A673 (cell line): ENCODE results near the gene PRR15L. TPM values are rescaled to one million over a fixed set of nuclear protein-coding genes. Genes with fewer than 3 reads are reported as not detected.

Source experiments
- BruUV-seq: library from RNA; stranded (reverse); fragments of 400-500 nt; replicated peaks from 2 replicates; lab custom pipeline; 2021; lab: Mats Ljungman, UMichigan
- CTCF ChIA-PET: fragments of 300-600 bp; sonication (Branson Sonifier 250); formaldehyde crosslinking; loops from one replicate; lab custom pipeline; 2022; ENCODE audit warnings: antibody characterized with exemption; lab: Charles Lee
- POLR2A ChIA-PET: fragments of 300-600 bp; sonication (Branson Sonifier 250); formaldehyde crosslinking; loops from one replicate; lab custom pipeline; 2022; ENCODE audit warnings: antibody characterized with exemption; ENCODE audit not compliant: low non-redundant PET; lab: Charles Lee
- DNase-seq: peaks from one replicate; pipeline ENCODE4 v3.0.0-alpha.2; 2015; ENCODE audit warnings: low spot score
- H3K27ac ChIP-seq: fragments of 200-600 bp; sonication (generic); 2 replicates; pipeline ENCODE4 v1.5.1; 2016; ENCODE audit warnings: mixed run types, low read depth, mild to moderate bottlenecking, mixed read lengths, antibody characterized with exemption, low read length; ENCODE audit not compliant: poor library complexity, severe bottlenecking
- H3K27me3 ChIP-seq: fragments of 200-600 bp; sonication (generic); replicated peaks from 2 replicates; pipeline ENCODE4 v1.6.1; 2017; ENCODE audit warnings: mixed run types, low read depth, mild to moderate bottlenecking, mixed read lengths, antibody characterized with exemption, low read length; ENCODE audit not compliant: insufficient read depth, poor library complexity
- H3K36me3 ChIP-seq: fragments of 200-600 bp; sonication (generic); 2 replicates; pipeline ENCODE4 v1.6.1; 2016; ENCODE audit warnings: mixed run types, mild to moderate bottlenecking, mixed read lengths, antibody characterized with exemption, low read length; ENCODE audit not compliant: insufficient read depth, poor library complexity, severe bottlenecking
- H3K4me1 ChIP-seq: fragments of 200-600 bp; sonication (generic); 2 replicates; pipeline ENCODE4 v1.6.1; 2017; ENCODE audit warnings: mixed run types, mild to moderate bottlenecking, mixed read lengths, antibody characterized with exemption, low read length; ENCODE audit not compliant: insufficient read depth, poor library complexity, severe bottlenecking
- H3K4me3 ChIP-seq: fragments of 200-600 bp; sonication (generic); 2 replicates; pipeline ENCODE4 v1.5.1; 2016; ENCODE audit warnings: low read depth, mixed run types, mild to moderate bottlenecking, mixed read lengths, low read length; ENCODE audit not compliant: poor library complexity, severe bottlenecking
- H3K9me3 ChIP-seq: fragments of 200-600 bp; sonication (generic); 2 replicates; pipeline ENCODE4 v1.6.1; 2016; ENCODE audit warnings: mixed run types, low read depth, mild to moderate bottlenecking, mixed read lengths, antibody characterized with exemption, low read length; ENCODE audit not compliant: poor library complexity, severe bottlenecking
- EZH2 ChIP-seq: fragments of 200-600 bp; sonication (generic); IDR thresholded peaks from 2 replicates; pipeline ENCODE4 v1.6.1; 2017; ENCODE audit warnings: borderline replicate concordance, low read depth, mild to moderate bottlenecking, mixed read lengths, antibody characterized with exemption, low read length; ENCODE audit not compliant: poor library complexity, severe bottlenecking
- intact Hi-C: fragments of 100-400 bp; cut with micrococcal nuclease; formaldehyde crosslinking; loops from one replicate; pipeline ENCODE4 v1.10.0; 2022; ENCODE audit not compliant: unreplicated experiment
- total RNA-seq: library from RNA; stranded (reverse); gene quantifications from 2 replicates; pipeline ENCODE4 v1.2.3, GENCODE V29; 2021
- TF ChIP-seq, protein P1 (sequence below): fragments of 300-800, 200-600 bp; sonication (generic); conservative IDR thresholded peaks from 2 replicates; pipeline ENCODE4 v1.5.1; 2017; ENCODE audit warnings: low read depth, mild to moderate bottlenecking, antibody characterized with exemption, low read length, moderate library complexity, mixed read lengths

PRR15L gene
- total RNA-seq, 1 experiment from 2014 or later: not detected

DNA sequence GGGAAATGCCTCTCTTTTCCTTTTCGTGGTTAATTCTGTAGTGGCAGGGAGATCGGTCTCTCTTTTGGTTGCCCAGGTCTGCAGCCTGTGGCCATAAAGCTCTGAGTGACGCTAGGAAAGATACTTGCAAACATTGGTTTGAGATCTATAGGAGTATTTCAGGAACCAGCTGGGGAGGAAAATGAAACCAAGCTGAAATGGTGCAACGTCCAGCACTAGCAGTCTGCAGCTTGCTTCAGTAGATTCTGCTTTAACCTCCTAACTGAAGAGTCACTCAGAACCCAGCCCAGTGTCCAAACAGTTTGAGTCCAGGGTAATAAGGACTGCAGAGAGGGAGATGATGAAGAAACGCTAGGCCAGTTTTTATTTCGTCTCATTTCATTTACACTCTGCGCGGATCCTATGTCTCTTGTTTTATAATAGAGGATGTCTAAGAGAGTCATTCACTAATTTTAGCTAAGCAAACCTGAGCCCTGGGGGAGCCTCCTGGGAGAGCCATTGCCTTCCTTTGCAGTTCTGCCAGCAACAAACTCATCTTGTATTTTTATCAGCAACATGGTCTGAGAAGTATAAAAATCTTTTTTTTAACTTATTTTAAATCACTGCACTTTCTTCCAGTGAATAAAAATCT is 49.6 kb downstream of the PRR15L start:
- DNase-seq: no peak
- Histone ChIP-seq H3K9me3 (no peaks in the 10 kb centered on the region), H3K27ac (no peak overlapping the region), H3K4me3 (no peak overlapping the region), H3K36me3 (no peaks in the 10 kb centered on the region), H3K27me3 (no peaks in the 10 kb centered on the region), H3K4me1 (no peaks in the 10 kb centered on the region)
- BruUV-seq: no TSS peak
- ChIA-PET POLR2A (no interaction called here), CTCF (no interaction called here)
- TF ChIP-seq, protein P1, sequence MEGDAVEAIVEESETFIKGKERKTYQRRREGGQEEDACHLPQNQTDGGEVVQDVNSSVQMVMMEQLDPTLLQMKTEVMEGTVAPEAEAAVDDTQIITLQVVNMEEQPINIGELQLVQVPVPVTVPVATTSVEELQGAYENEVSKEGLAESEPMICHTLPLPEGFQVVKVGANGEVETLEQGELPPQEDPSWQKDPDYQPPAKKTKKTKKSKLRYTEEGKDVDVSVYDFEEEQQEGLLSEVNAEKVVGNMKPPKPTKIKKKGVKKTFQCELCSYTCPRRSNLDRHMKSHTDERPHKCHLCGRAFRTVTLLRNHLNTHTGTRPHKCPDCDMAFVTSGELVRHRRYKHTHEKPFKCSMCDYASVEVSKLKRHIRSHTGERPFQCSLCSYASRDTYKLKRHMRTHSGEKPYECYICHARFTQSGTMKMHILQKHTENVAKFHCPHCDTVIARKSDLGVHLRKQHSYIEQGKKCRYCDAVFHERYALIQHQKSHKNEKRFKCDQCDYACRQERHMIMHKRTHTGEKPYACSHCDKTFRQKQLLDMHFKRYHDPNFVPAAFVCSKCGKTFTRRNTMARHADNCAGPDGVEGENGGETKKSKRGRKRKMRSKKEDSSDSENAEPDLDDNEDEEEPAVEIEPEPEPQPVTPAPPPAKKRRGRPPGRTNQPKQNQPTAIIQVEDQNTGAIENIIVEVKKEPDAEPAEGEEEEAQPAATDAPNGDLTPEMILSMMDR: no peak
- no peak for TF ChIP-seq EZH2
- intact Hi-C loops: no loop called here

DNA sequence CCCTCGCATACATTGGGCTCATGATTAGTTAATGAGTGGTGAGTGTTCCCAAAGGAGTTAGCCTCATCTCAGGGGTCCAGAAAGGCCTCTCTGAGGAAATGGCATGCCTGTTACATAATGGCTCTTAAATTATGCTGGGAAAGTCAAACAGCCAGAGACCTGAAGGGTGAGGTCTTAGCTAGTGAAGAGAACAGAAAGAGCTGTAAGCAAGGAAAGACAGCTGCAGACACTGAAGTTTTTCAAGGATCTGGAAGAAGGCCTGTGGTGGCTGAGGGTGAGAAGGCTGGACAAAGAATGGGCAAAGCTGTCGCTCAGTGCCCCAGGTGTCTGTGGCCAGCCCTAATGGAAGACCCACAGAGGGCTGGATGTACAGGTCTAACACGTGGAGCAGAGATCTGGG is 51.2 kb downstream of the PRR15L start:
- POLR2A ChIA-PET: no interaction called here
- TF ChIP-seq EZH2: no peak
- TF ChIP-seq, protein P1: no peak
- Histone ChIP-seq H3K36me3 (no peaks in the 10 kb centered on the region), H3K4me3 (no peak overlapping the region), H3K9me3 (no peaks in the 10 kb centered on the region), H3K27me3 (no peaks in the 10 kb centered on the region), H3K4me1 (no peaks in the 10 kb centered on the region), H3K27ac (no peak overlapping the region)
- DNase-seq: no peak
- BruUV-seq: no TSS peak
- intact Hi-C loops: no loop called here
- CTCF ChIA-PET: no interaction called here

DNA sequence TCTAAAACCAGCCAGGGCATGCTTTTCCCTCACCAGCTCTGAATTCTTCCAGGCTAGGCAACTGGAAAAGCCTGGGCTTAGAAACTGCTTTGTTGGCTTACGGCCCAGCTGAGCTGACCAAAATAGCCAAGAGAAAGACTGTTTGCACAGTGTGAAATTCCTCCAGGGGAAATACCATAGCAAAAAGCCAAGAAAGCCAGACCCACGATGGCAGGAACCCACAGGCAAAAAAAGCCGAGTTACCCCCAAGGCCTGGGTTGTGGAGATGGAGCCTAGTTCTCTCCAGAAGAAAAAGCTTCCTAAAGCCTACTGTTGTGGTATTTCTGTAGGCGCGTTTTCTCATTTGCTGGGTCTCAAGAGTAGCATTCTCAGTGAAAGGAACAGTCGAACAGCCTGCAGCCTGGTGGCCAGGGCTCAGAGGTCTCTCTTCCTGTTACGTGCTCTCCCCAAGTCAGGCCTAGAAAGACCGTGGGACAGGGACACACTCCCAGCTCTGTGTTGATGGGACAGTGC is 52.4 kb downstream of the PRR15L start:
- BruUV-seq: no TSS peak
- DNase-seq: no peak

More for the DNA sequence above, 52.4 kb downstream of the PRR15L start:
- Histone ChIP-seq H3K27ac (peak overlapping the region; percentile 48), H3K27me3 (no peaks in the 10 kb centered on the region), H3K36me3 (no peaks in the 10 kb centered on the region), H3K4me1 (no peaks in the 10 kb centered on the region), H3K4me3 (no peak overlapping the region), H3K9me3 (no peaks in the 10 kb centered on the region)
- POLR2A ChIA-PET: no interaction called here
- CTCF ChIA-PET: no interaction called here
- TF ChIP-seq, protein P1: no peak
- no peak for TF ChIP-seq EZH2
- intact Hi-C loops: no loop called here
